ENCODE results near the gene NPR3.
A peak's percentile ranks its signal among the peaks of the same experiment; 100 is the strongest.

The NPR3 gene

GRCh38 chr5:32814620-32815019 lies 103.5 kb downstream of the NPR3 start:
- no peak for TF ChIP-seq CTCF (IDR thresholded peaks at IDR 0.05; ENCODE audit: control insufficient read depth, insufficient read depth, low read depth, low read length, missing control alignments)
- no peak overlapping the region for H3K4me3 ChIP-seq (ENCODE audit: control insufficient read depth, low read depth, low read length)
- peak; percentile 52 for DNase-seq (ENCODE audit: low read depth)

GRCh38 chr5:32827981-32828380 lies 116.9 kb downstream of the NPR3 start:
- TF ChIP-seq CTCF (IDR thresholded peaks at IDR 0.05; ENCODE audit: control insufficient read depth, insufficient read depth, low read depth, low read length, missing control alignments) = no peak
- no peak for DNase-seq (ENCODE audit: low read depth)

GRCh38 chr5:32828492-32828891 lies 117.4 kb downstream of the NPR3 start:
- no peak for TF ChIP-seq CTCF (IDR thresholded peaks at IDR 0.05; ENCODE audit: control insufficient read depth, insufficient read depth, low read depth, low read length, missing control alignments)
- no peak for DNase-seq (ENCODE audit: low read depth)
- H3K4me3 ChIP-seq (ENCODE audit: control insufficient read depth, low read depth, low read length) = no peak overlapping the region

More at GRCh38 chr5:32827981-32828380, 116.9 kb downstream of the NPR3 start:
- H3K4me3 ChIP-seq (ENCODE audit: control insufficient read depth, low read depth, low read length) = no peak overlapping the region

- no peak for DNase-seq (ENCODE audit: low read depth)
- H3K4me3 ChIP-seq (ENCODE audit: control insufficient read depth, low read depth, low read length) = no peak overlapping the region
- TF ChIP-seq CTCF (IDR thresholded peaks at IDR 0.05; ENCODE audit: control insufficient read depth, insufficient read depth, low read depth, low read length, missing control alignments) = no peak
These were observed 120.5 kb downstream of the NPR3 start for GRCh38 chr5:32831624-32832023.

GRCh38 chr5:32833127-32833526 lies 122.0 kb downstream of the NPR3 start:
- no peak for TF ChIP-seq CTCF (IDR thresholded peaks at IDR 0.05; ENCODE audit: control insufficient read depth, insufficient read depth, low read depth, low read length, missing control alignments)
- DNase-seq (ENCODE audit: low read depth) = no peak
- no peak overlapping the region for H3K4me3 ChIP-seq (ENCODE audit: control insufficient read depth, low read depth, low read length)

- no peak for TF ChIP-seq CTCF (IDR thresholded peaks at IDR 0.05; ENCODE audit: control insufficient read depth, insufficient read depth, low read depth, low read length, missing control alignments)
- no peak for DNase-seq (ENCODE audit: low read depth)
- H3K4me3 ChIP-seq (ENCODE audit: control insufficient read depth, low read depth, low read length) = no peak overlapping the region
These were observed 122.5 kb downstream of the NPR3 start for GRCh38 chr5:32833663-32834062.

GRCh38 chr5:32834251-32834650 lies 123.1 kb downstream of the NPR3 start:
- TF ChIP-seq CTCF (IDR thresholded peaks at IDR 0.05; ENCODE audit: control insufficient read depth, insufficient read depth, low read depth, low read length, missing control alignments) = no peak
- no peak overlapping the region for H3K4me3 ChIP-seq (ENCODE audit: control insufficient read depth, low read depth, low read length)
- DNase-seq (ENCODE audit: low read depth) = no peak
